ENCODE results near the gene DNAJC27.
"Not testable (repeated sequence)": the region's sequence is repeated elsewhere in the genome, so short reads cannot be mapped to it uniquely, and the experiment has no call there.

DNAJC27 gene

DNA sequence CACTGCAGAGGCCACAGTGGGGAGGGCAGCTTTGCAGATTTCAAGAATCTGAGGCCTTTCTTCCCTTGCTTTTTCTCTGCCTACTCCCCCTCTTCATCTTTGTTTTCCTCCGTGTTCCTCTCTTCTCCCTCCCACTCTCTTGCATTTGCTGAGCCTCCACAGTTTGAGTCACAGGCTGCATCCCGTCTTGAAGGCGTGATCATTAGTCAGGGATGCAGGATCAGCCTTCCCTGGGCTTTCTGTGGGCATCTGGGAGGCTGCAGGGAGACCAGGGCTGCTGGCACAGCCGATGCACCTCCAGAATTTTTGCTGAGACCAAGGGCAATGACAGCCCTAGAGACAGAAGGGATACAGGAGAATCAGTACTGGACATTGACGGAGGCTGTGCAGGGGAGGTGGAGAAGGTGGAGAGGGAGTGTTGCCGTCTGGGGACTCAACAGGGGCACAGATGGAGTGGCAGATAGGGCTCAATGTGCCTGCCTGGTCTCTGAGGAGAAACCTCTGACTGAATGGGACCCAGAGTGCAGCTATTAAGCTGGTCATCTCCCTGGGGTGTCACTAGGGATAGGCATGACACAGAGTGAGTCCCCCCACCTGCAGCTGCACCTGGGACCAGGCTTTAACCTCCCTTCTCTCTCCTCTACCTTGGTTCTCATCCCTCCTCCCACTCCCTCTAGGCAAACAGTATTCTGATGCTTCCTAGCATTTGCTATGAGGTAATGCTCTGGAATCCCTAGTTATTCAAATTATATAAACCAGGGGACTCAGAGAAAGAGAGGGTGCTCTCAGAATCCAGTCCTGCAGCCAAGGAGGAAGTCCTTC is 29.0 kb upstream of the DNAJC27 start:
- Histone ChIP-seq H3K4me3 (ENCODE audit: low read length, poor library complexity, severe bottlenecking) (no peak overlapping the region), H3K9me2 (replicated peaks; ENCODE audit: low read depth, low read length) (no peaks in the 10 kb centered on the region), H3K36me3 (ENCODE audit: insufficient read depth, low read length) (no peaks in the 10 kb centered on the region), H3K4me1 (ENCODE audit: insufficient read depth, low read length, poor library complexity, severe bottlenecking) (no peaks in the 10 kb centered on the region), H3K9me3 (ENCODE audit: insufficient read depth, low read depth, low read length) (no peaks in the 10 kb centered on the region), H3K79me2 (ENCODE audit: insufficient read depth, low read length) (no peaks in the 10 kb centered on the region), H3K27me3 (ENCODE audit: insufficient read depth, low read length, poor library complexity, severe bottlenecking) (no peaks in the 10 kb centered on the region), H3K9ac (ENCODE audit: low read depth, low read length, poor library complexity, severe bottlenecking) (no peak overlapping the region), H3F3A (ENCODE audit: low read depth) (no peaks in the 10 kb centered on the region), H4K20me1 (ENCODE audit: insufficient read depth, low read length, poor library complexity, severe bottlenecking) (no peaks in the 10 kb centered on the region), H3K4me2 (ENCODE audit: low read depth, low read length, poor library complexity, severe bottlenecking) (no peak overlapping the region), H2AFZ (ENCODE audit: low read length) (no peak overlapping the region; the same call in 1 of the 2 replicates)
- TF ChIP-seq, protein P1, sequence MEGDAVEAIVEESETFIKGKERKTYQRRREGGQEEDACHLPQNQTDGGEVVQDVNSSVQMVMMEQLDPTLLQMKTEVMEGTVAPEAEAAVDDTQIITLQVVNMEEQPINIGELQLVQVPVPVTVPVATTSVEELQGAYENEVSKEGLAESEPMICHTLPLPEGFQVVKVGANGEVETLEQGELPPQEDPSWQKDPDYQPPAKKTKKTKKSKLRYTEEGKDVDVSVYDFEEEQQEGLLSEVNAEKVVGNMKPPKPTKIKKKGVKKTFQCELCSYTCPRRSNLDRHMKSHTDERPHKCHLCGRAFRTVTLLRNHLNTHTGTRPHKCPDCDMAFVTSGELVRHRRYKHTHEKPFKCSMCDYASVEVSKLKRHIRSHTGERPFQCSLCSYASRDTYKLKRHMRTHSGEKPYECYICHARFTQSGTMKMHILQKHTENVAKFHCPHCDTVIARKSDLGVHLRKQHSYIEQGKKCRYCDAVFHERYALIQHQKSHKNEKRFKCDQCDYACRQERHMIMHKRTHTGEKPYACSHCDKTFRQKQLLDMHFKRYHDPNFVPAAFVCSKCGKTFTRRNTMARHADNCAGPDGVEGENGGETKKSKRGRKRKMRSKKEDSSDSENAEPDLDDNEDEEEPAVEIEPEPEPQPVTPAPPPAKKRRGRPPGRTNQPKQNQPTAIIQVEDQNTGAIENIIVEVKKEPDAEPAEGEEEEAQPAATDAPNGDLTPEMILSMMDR (conservative IDR thresholded peaks at IDR 0.05; ENCODE audit: low read length), result no peak

DNA sequence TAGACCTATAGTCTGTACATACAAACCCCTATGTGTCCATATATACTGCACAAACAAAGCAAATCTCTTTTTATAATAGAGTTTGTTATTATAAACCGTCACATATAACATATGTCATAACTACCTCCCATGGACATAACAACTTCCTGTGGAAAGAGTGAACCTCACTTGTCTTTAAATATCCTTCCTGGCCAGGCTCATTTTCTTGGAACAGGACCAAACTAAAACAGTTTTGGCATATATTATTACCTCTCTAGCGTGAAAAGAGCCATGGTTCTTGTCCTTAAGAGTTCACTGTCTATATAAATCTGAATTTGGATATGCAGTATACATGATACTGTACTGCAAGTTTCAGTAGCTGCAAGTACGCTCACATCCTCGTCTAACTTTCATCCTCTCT is 28.3 kb upstream of the DNAJC27 start:
- Histone ChIP-seq H3K9me2 (replicated peaks; ENCODE audit: low read depth, low read length) (no peaks in the 10 kb centered on the region), H4K20me1 (ENCODE audit: insufficient read depth, low read length, poor library complexity, severe bottlenecking) (no peaks in the 10 kb centered on the region), H3K79me2 (ENCODE audit: insufficient read depth, low read length) (no peaks in the 10 kb centered on the region), H3K9ac (ENCODE audit: low read depth, low read length, poor library complexity, severe bottlenecking) (no peak overlapping the region), H3K4me2 (ENCODE audit: low read depth, low read length, poor library complexity, severe bottlenecking) (no peak overlapping the region), H3K27me3 (ENCODE audit: insufficient read depth, low read length, poor library complexity, severe bottlenecking) (no peaks in the 10 kb centered on the region), H3K9me3 (ENCODE audit: insufficient read depth, low read depth, low read length) (no peaks in the 10 kb centered on the region), H3K4me1 (ENCODE audit: insufficient read depth, low read length, poor library complexity, severe bottlenecking) (no peaks in the 10 kb centered on the region), H3K36me3 (ENCODE audit: insufficient read depth, low read length) (no peaks in the 10 kb centered on the region), H2AFZ (ENCODE audit: low read length) (no peak overlapping the region; the same call in 1 of the 2 replicates), H3K4me3 (ENCODE audit: low read length, poor library complexity, severe bottlenecking) (no peak overlapping the region), H3F3A (ENCODE audit: low read depth) (no peaks in the 10 kb centered on the region)
- TF ChIP-seq EZH2phosphoT487 (IDR thresholded peaks at IDR 0.05; ENCODE audit: borderline replicate concordance), result no peak
- TF ChIP-seq, protein P1 (conservative IDR thresholded peaks at IDR 0.05; ENCODE audit: low read length), result no peak

DNA sequence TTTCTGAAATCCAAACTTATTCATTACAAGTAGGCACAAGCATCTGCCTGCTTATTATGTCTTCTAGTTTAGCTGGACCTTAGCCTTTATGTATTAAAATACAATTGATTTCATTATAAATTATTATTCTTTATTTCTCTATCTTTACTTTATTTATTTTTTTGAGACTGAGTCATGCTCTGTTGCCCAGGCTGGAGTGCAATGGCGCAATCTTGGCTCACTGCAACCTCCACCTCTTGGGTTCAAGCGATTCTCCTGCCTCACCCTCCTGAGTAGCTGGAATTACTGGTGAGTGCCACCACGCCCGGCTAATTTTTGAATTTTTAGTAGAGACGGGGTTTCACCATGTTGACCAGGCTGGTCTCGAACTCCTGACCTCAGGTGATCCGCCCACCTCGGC is 27.3 kb upstream of the DNAJC27 start:
- H3K4me2 ChIP-seq (ENCODE audit: low read depth, low read length, poor library complexity, severe bottlenecking); H3K9me2 ChIP-seq (replicated peaks; ENCODE audit: low read depth, low read length); H3K36me3 ChIP-seq (ENCODE audit: insufficient read depth, low read length); H3K9ac ChIP-seq (ENCODE audit: low read depth, low read length, poor library complexity, severe bottlenecking); H3K4me3 ChIP-seq (ENCODE audit: low read length, poor library complexity, severe bottlenecking); H3K79me2 ChIP-seq (ENCODE audit: insufficient read depth, low read length); H3K9me3 ChIP-seq (ENCODE audit: insufficient read depth, low read depth, low read length); H3K4me1 ChIP-seq (ENCODE audit: insufficient read depth, low read length, poor library complexity, severe bottlenecking); H4K20me1 ChIP-seq (ENCODE audit: insufficient read depth, low read length, poor library complexity, severe bottlenecking); H3F3A ChIP-seq (ENCODE audit: low read depth); H2AFZ ChIP-seq (ENCODE audit: low read length); H3K27me3 ChIP-seq (ENCODE audit: insufficient read depth, low read length, poor library complexity, severe bottlenecking): not testable (repeated sequence)

DNA sequence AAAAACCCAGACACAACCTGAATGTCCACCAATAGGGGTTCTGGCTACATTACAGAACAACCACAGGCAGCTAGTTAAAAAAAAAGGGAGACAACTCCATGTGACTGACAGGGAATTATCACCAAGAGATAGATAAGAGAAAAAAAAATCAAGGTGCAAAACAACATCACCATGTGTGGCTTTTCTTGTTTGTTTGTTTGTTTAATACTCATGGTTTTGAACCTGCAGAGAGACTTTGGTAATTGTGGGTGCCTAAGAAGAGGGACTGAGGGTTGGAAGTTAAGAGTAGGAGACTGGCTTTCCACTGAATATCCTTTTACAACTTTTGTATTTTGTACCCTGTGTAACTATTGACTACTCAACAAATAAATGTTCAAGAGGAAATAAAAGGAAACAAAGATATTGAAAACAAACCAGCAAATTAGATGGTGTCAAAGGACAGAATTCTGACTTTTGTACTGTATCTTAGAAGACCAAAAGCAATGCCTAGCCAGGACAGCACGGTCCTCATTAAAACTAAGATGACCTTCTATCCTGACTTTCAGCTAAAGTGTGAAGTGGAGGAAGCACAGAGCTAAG is 22.5 kb upstream of the DNAJC27 start:
- H3K4me3 ChIP-seq (ENCODE audit: low read length, poor library complexity, severe bottlenecking), result no peak overlapping the region
- no peak overlapping the region for H2AFZ ChIP-seq (ENCODE audit: low read length)

More for the DNA sequence above, 22.5 kb upstream of the DNAJC27 start:
- no peak overlapping the region for H3K9ac ChIP-seq (ENCODE audit: low read depth, low read length, poor library complexity, severe bottlenecking)
- H4K20me1 ChIP-seq (ENCODE audit: insufficient read depth, low read length, poor library complexity, severe bottlenecking), result no peaks in the 10 kb centered on the region
- H3K9me2 ChIP-seq (replicated peaks; ENCODE audit: low read depth, low read length), result no peaks in the 10 kb centered on the region
- H3K79me2 ChIP-seq (ENCODE audit: insufficient read depth, low read length), result no peaks in the 10 kb centered on the region
- TF ChIP-seq EZH2phosphoT487 (IDR thresholded peaks at IDR 0.05; ENCODE audit: borderline replicate concordance), result no peak
- TF ChIP-seq, protein P1 (conservative IDR thresholded peaks at IDR 0.05; ENCODE audit: low read length), result no peak
- H3K36me3 ChIP-seq (ENCODE audit: insufficient read depth, low read length), result no peaks in the 10 kb centered on the region
- H3K9me3 ChIP-seq (ENCODE audit: insufficient read depth, low read depth, low read length), result no peaks in the 10 kb centered on the region
- H3K27me3 ChIP-seq (ENCODE audit: insufficient read depth, low read length, poor library complexity, severe bottlenecking), result no peaks in the 10 kb centered on the region
- no peaks in the 10 kb centered on the region for H3F3A ChIP-seq (ENCODE audit: low read depth)
- H3K4me1 ChIP-seq (ENCODE audit: insufficient read depth, low read length, poor library complexity, severe bottlenecking), result no peaks in the 10 kb centered on the region
- no peak overlapping the region for H3K4me2 ChIP-seq (ENCODE audit: low read depth, low read length, poor library complexity, severe bottlenecking)
